GM19351 (cell line): ENCODE measurements around the gene SEC14L1.
"Not testable (repeated sequence)": the region's sequence is repeated elsewhere in the genome, so short reads cannot be mapped to it uniquely, and the experiment has no call there.

ENCODE experiments used
- ATAC-seq: cut with Tn5 transposase; IDR thresholded peaks from one replicate; pipeline ENCODE4 v1.9.1; 2021; ENCODE audit warnings: mild to moderate bottlenecking, moderate library complexity; ENCODE audit not compliant: unreplicated experiment

Gene SEC14L1

GRCh38 chr17:77140166-77140877 is 447 bp upstream of the SEC14L1 start:
- ATAC-seq: peak; percentile 80

GRCh38 chr17:77141846-77142449 is 1.2 kb downstream of the SEC14L1 start:
- ATAC-seq: no peak

- no peak for ATAC-seq
Observed at GRCh38 chr17:77142689-77143088, 1.9 kb downstream of the SEC14L1 start.

DNA sequence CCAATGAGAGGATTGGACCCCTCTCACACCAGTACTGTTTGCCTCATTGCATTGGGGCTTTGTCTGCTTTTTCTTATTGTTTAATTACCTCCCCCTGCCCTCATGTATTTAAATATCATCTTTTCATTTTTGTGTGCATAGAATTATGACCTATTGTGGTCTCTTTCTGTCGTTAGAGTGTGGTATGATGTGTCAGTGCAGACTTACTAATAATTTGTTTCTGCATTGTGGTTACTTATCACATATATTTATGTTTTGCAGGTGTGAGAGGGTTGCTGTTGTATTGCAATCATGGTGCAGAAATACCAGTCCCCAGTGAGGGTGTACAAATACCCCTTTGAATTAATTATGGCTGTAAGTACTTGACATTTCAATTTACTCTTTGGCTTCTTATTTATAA is 2.5 kb downstream of the SEC14L1 start:
- no peak for ATAC-seq

GRCh38 chr17:77144227-77144626 is 3.5 kb downstream of the SEC14L1 start:
- no peak for ATAC-seq

GRCh38 chr17:77145224-77145611 is 4.4 kb downstream of the SEC14L1 start:
- ATAC-seq: no peak

- no peak for ATAC-seq
Observed at GRCh38 chr17:77145612-77146245, 5.0 kb downstream of the SEC14L1 start.

DNA sequence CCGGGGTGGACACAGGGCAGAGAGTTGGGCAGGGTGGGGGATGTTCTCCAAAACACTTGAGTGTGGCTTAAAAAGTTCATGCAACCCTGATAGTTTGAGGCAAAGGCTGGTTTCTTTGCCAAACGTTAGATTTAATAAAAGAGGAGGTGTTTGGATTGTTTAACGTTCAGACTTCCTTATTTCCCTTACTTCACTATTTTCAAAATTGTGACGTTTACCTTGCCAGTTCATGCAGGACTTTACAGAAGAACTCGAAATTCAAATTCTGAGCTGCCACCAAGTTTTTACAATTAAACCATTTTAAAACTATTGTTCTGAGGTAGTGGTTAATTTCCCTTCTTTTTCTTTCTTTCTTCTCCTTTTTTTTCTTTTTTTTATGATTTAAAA is 5.5 kb downstream of the SEC14L1 start:
- ATAC-seq: no peak

GRCh38 chr17:77146882-77147281 is 6.1 kb downstream of the SEC14L1 start:
- no peak for ATAC-seq

GRCh38 chr17:77147357-77147801 is 6.6 kb downstream of the SEC14L1 start:
- ATAC-seq: peak; percentile 57

- no peak for ATAC-seq
Observed at GRCh38 chr17:77148077-77148939, 7.5 kb downstream of the SEC14L1 start.

DNA sequence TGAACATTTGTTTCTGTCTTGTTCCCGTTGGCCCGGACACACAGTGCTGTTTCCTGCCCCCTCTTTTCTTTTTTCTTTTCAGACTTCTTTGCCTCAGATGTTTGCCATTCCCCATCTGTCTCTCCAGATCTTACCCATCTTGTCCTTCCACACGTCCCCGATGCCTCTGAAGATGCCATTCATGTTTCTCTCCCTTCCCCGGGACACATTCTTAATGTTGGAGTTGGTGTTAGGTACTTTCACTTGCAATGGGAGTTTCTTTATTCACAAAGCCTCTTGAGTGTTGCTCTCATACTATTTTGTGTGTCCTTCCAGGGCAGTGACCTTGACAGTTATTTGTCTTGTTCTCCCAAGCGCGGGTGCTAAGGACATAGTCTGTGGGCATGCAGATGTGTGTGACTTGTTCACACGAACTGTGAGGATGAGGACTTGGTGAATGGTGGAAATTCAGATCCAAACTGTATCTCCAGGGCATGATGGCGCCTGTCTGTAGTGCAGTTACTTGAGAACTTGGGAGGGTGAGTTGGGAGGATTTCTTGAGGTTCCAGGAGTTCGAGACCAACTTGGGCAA is 8.3 kb downstream of the SEC14L1 start:
- ATAC-seq: no peak

DNA sequence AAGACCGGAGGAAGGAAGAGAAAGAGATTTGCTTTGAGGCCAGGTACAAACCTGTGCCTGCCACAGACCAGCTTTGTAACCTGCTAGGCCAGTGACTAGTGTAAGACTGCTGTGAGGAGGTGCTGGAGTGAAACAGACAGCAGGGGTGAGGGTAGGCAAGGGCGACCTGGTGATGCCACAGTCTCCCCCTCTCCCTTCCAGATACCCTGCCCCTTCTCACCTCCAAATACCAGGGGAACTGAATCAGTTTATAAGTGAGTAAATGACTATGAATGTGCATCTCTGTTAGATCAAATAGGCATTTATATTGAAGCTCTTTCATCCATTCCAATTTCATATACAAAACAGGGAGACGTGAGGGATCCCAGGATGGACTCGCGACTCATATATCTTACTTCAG is 9.4 kb downstream of the SEC14L1 start:
- ATAC-seq: no peak

GRCh38 chr17:77151186-77151585 is 10.4 kb downstream of the SEC14L1 start:
- ATAC-seq: no peak

- not testable (repeated sequence) for ATAC-seq
Observed at GRCh38 chr17:77152056-77152455, 11.3 kb downstream of the SEC14L1 start.

DNA sequence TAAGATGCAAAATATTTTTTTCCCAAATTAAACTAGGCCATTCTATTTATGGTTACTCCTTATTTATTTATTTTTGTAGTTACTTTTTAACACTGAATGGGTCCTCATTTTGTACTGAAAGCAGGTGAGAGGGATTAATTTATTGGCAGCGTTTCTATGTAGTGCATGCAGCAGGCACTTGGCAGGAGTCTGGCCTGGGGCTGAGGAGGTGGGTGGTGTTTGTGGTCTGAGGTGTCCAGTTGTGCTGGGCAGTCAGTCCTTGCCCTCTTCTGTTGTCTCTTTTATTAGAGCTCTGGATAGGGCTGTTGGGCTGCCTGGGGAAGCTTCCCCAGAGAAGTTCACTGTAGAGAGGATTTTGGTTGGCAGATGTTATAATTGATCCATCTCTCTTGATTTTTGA is 12.7 kb downstream of the SEC14L1 start:
- no peak for ATAC-seq

DNA sequence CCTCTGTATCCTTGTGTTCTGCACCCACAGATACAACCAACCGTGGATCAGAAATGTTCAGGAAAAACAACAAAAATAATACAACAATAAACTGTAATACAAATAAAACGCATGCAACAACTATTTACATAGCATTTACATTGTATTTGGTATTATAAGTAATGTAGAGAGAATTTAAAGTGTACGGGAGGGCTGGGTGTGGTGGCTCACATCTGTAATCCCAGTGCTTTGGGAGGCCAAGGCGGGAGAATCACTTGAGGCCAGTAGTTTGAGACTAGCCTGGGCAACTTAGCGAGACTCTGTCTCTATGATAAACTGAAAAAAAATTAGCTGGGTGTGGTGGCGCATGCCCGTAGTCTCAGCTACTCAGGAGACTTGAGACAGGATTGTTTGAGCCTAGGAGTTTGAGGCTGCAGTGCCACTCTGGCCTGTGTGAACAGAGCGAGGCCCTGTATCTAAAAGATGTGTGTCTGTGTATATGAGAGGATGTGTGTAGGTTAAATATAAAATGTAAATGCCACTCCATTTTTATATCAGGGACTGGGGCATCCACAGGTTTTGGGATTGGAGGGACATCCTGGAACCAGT is 13.3 kb downstream of the SEC14L1 start:
- ATAC-seq: no peak

DNA sequence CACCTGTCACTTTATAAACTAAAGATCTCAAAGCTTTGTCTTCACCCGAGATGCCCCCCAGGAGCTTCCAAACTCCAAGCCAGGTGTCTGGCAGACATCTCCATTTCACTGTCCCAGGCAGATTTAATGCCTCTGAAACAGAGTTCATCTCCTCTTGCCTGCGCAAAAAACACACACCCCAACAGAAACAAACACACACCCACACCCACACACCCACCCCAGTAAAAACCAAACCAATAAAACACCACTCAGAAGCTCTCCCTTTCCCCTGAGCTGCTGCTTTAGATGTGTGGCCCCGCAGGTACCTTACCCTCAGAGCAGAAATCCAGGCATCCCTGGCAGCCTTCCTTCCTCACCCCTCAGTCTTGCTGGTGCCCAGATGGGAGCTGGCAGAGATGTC is 14.4 kb downstream of the SEC14L1 start:
- ATAC-seq: no peak

DNA sequence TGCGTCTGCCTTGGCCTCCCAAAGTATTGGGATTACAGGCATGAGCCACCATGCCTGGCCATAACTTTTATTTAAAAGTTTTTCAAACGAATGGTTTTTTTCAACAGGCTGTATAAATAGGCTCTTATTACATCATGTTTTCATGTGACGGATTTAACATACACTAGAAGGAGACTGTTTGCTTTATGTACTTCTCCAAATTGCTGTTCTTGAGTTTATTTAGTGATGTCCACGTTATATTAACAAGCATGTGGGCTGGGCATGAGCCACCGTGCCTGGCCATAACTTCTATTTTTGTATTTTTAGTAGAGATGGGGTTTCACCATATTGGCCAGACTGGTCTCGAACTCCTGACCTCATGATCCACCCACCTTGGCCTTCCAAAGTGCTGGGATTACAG is 17.0 kb downstream of the SEC14L1 start:
- ATAC-seq: not testable (repeated sequence)

GRCh38 chr17:77160091-77160874 is 19.5 kb downstream of the SEC14L1 start:
- no peak for ATAC-seq
